ENCODE results near the gene MLN.

DNA sequence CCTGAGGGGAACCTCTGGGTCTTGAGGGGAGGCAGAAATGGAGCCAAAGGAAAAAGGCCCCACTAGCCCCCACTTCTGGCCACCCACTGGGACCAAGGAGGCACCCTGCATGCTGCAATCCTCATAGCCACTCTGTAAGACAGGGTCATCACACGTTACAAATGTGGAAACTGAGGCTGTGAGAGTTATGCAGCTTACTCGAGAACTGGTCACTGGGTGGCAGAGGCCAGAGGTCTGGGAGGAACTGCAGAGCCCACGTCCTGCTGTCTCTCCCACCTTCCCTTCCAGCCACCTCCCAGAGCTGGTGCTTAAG lies 33.0 kb downstream of the MLN start:
- TF ChIP-seq CTCF (IDR thresholded peaks at IDR 0.05; ENCODE audit: low read depth, low read length, poor library complexity, severe bottlenecking), result no peak
- TF ChIP-seq EZH2phosphoT487 (IDR thresholded peaks at IDR 0.05; ENCODE audit: borderline replicate concordance, low read length), result no peak
